ENCODE results near the gene UBE2C. TPM values are rescaled to one million over a fixed set of nuclear protein-coding genes. Genes with fewer than 3 reads are reported as not detected.
"Not testable (repeated sequence)": the region's sequence is repeated elsewhere in the genome, so short reads cannot be mapped to it uniquely, and the experiment has no call there.

The UBE2C gene
- total RNA-seq, 1 donor from 2014 or later, result 1.4 TPM

DNA sequence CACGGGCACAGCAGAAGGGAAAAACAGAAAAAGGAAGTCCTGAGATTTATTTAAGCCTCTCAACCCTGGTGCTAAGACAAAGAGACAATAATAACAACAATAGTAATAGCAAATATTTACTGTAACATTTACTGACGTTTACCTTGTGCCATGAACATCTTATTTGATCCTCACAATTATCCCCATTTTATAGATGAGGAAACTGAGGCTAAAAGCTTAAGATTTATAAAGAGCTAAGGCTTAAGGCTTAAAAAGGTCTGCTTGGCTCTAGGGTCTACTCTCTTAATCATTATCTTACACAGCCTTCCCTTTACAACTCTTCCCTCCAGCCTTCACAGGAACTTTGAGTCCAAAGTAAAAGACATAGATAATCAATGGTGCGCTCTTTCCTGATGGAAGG, 24.1 kb upstream of the UBE2C start:
- DNase-seq, result no peak
- no peak overlapping the region for H3K4me3 ChIP-seq
- no peak for ATAC-seq
- no peaks in the 10 kb centered on the region for H3K27me3 ChIP-seq
- H3K4me1 ChIP-seq, result peaks cover 12% of the 10 kb centered on the region
- no peaks in the 10 kb centered on the region for H3K36me3 ChIP-seq
- intact Hi-C loops (cut with DNase I), result no loop called here
- H3K27ac ChIP-seq, result no peak overlapping the region
- no peaks in the 10 kb centered on the region for H3K9me3 ChIP-seq
- TF ChIP-seq, protein P1, sequence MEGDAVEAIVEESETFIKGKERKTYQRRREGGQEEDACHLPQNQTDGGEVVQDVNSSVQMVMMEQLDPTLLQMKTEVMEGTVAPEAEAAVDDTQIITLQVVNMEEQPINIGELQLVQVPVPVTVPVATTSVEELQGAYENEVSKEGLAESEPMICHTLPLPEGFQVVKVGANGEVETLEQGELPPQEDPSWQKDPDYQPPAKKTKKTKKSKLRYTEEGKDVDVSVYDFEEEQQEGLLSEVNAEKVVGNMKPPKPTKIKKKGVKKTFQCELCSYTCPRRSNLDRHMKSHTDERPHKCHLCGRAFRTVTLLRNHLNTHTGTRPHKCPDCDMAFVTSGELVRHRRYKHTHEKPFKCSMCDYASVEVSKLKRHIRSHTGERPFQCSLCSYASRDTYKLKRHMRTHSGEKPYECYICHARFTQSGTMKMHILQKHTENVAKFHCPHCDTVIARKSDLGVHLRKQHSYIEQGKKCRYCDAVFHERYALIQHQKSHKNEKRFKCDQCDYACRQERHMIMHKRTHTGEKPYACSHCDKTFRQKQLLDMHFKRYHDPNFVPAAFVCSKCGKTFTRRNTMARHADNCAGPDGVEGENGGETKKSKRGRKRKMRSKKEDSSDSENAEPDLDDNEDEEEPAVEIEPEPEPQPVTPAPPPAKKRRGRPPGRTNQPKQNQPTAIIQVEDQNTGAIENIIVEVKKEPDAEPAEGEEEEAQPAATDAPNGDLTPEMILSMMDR (IDR thresholded peaks at IDR 0.05), result no peak

DNA sequence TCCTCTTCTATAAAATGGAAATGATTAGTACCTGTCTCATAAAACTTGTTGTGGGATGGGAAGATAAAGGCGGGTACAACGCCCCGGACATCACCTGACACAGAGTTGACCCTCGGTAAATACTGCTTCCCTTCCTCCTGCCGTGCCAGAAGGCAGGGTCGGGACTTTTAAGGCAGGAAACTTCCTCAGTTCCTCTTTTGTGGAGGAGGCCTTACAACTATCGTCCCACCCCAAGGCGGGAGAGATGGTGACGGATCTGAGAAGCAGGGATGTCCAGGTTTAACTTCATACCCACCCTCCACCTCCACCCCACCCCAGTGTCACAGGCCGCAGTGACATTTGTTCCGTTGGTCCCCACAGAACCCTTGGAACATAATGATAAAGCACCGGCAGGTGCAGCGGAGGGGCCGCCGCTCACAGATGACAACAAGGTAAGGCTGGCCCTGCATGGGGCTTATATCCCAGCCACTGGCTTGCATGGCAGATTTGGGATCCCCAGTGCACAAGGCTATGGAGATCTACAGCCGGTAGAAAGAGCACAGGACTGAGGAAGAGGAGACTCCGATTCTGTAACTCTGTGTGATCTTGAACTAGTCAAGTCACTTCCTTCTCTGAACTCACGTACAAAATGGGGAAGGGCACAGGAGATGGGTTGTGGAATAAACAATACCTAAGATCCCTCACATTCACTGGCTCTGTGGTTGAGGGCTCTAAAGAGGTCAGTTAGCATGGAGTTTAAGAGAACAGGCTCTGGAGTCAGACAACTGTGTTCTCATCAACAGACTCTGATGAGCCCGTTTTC, 19.9 kb upstream of the UBE2C start:
- Histone ChIP-seq H3K4me1 (peaks cover 11% of the 10 kb centered on the region), H3K4me3 (peak overlapping the region; percentile 81), H3K27me3 (no peaks in the 10 kb centered on the region), H3K36me3 (peaks cover 36% of the 10 kb centered on the region), H3K27ac (peak overlapping the region; percentile 90), H3K9me3 (no peaks in the 10 kb centered on the region)
- ATAC-seq, result peak; percentile 57
- intact Hi-C loops (cut with DNase I), result no loop called here
- no peak for DNase-seq
- TF ChIP-seq, protein P1 (IDR thresholded peaks at IDR 0.05), result no peak

DNA sequence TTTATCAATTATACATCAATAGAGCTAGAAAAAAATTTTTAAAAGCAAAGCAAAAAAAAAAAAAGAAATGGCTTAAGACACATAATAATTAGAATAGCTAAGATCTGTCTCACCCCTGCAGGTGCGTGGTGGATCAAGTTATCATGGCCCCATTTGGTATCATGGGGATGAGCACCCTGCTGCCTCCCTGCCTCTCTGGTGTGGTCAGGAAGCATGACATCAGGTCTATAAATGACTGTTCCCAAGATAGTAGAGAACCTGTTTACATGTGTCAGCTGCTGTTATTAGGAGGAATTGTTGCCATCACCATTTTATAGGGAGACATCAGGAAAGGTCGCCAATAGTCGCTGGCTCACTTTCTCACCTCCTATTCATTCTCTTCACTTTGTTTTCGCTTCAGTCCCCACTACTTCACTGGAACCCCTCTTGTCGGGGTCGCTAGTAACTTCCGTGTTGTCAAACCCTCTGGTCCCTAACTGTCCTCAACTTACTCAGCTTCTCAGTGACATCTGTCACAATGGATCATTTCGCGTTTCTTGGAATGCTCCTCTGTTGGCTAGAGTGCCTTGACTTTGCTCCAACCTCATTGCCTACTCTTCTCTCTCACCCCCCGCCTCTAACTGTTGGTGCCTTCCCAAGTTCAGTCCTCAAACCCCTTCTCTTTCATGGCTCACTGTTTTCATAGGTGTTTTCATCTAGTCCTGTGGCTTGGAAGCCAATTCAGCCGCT, 15.9 kb upstream of the UBE2C start:
- TF ChIP-seq, protein P1 (IDR thresholded peaks at IDR 0.05), result no peak
- H3K27ac ChIP-seq, result no peak overlapping the region
- no peaks in the 10 kb centered on the region for H3K9me3 ChIP-seq
- H3K36me3 ChIP-seq, result peaks cover 44% of the 10 kb centered on the region
- no peaks in the 10 kb centered on the region for H3K27me3 ChIP-seq
- peaks cover 11% of the 10 kb centered on the region for H3K4me1 ChIP-seq
- DNase-seq, result no peak
- no peak for ATAC-seq
- no peak overlapping the region for H3K4me3 ChIP-seq
- intact Hi-C loops (cut with DNase I), result no loop called here

DNA sequence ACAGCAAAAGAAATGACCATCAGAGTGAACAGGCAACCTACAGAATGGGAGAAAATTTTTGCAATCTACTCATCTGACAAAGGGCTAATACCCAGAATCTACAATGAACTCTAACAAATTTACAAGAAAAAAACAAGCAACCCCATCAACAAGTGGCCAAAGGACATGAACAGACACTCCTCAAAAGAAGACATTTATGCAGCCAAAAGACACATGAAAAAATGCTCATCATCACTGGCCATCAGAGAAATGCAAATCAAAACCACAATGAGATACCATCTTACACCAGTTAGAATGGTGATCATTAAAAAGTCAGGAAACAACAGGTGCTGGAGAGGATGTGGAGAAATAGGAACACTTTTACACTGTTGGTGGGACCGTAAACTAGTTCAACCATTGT, 14.9 kb upstream of the UBE2C start:
- ATAC-seq; H3K27ac ChIP-seq; DNase-seq; H3K4me3 ChIP-seq; H3K27me3 ChIP-seq; intact Hi-C loops (cut with DNase I); H3K9me3 ChIP-seq: not testable (repeated sequence)
- H3K4me1 ChIP-seq, result peaks cover 10% of the 10 kb centered on the region
- H3K36me3 ChIP-seq, result peaks cover 54% of the 10 kb centered on the region

DNA sequence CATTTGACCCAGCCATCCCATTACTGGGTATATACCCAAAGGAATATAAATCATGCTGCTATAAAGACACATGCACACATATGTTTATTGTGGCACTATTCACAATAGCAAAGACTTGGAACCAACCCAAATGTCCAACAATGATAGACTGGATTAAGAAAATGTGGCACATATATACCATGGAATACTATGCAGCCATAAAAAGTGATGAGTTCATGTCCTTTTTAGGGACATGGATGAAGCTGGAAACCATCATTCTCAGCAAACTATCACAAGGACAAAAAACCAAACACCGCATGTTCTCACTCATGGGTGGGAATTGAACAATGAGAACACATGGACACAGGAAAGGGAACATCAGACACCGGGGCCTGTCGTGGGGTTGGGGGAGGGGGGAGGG, 14.5 kb upstream of the UBE2C start:
- H3K27ac ChIP-seq; ATAC-seq; H3K4me1 ChIP-seq; H3K27me3 ChIP-seq; DNase-seq; H3K9me3 ChIP-seq; H3K4me3 ChIP-seq; intact Hi-C loops (cut with DNase I): not testable (repeated sequence)
- H3K36me3 ChIP-seq, result peaks cover 59% of the 10 kb centered on the region

DNA sequence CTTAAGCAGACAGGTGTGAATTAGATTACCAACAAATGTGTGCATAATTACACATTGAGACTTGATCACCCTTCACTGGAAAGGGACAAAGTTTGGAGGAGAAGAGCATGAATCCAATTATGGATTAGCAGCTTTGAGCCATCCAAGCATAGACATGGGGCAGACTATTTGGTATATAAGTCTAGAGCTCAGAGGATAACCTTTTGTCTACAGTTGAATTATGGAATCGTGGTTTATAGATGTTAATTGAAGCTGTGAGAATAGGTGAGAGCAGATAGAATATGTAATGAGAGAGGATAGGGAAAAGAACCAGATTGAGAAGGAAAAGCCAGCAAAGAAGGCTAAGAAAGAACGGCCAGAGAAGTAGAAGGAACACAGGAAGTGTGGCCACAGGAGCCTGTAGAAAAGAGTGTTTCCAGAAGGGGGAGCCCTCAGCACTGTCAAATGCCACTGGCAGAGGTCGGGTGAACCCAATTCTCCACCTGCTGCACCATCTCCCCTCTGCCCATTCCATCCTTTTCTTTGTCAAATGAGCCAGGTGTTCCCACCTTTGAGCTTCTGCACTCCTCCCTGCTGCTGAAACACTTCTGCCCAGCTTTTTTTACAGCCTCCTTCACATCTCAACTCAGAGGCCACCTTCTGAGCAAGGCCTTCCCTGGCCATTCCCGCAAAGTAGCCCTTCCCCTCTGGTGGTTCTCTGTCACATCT, 13.4 kb upstream of the UBE2C start:
- no peaks in the 10 kb centered on the region for H3K27me3 ChIP-seq
- no peaks in the 10 kb centered on the region for H3K4me1 ChIP-seq
- no peak for DNase-seq
- H3K9me3 ChIP-seq, result no peaks in the 10 kb centered on the region
- ATAC-seq, result peak; percentile 96
- intact Hi-C loops (cut with DNase I), result no loop called here
- TF ChIP-seq, protein P1 (IDR thresholded peaks at IDR 0.05), result peak; percentile 73
- peaks cover 64% of the 10 kb centered on the region for H3K36me3 ChIP-seq
- H3K4me3 ChIP-seq, result no peak overlapping the region
- no peak overlapping the region for H3K27ac ChIP-seq

Data from upper lobe of right lung (tissue), 1 donor.